Progenitor cell of endocrine pancreas (in vitro differentiated cells): ENCODE data around the gene HNRNPU. TPM values are rescaled to one million over a fixed set of nuclear protein-coding genes. Genes with fewer than 3 reads are reported as not detected.

Source experiments
- DNase-seq: peaks from one replicate; pipeline ENCODE4 v3.0.0; 2021; ENCODE audit warnings: low spot score; ENCODE audit not compliant: unreplicated experiment
- H3K27ac Mint-ChIP-seq: 2 replicates; pipeline ENCODE4 v1.8.0; 2021; ENCODE audit warnings: mild to moderate bottlenecking, moderate library complexity, mixed read lengths
- H3K27me3 Mint-ChIP-seq: 2 replicates; pipeline ENCODE4 v1.8.0; 2021; ENCODE audit warnings: mixed read lengths
- H3K36me3 Mint-ChIP-seq: 2 replicates; pipeline ENCODE4 v1.8.0; 2022; ENCODE audit warnings: mixed read lengths; ENCODE audit not compliant: insufficient read depth
- H3K4me1 Mint-ChIP-seq: 2 replicates; pipeline ENCODE4 v1.8.0; 2021; ENCODE audit warnings: low read depth, mixed read lengths
- H3K4me3 Mint-ChIP-seq: 2 replicates; pipeline ENCODE4 v1.8.0; 2021; ENCODE audit warnings: low read depth, mild to moderate bottlenecking, moderate library complexity, mixed read lengths
- H3K9me3 Mint-ChIP-seq: 2 replicates; pipeline ENCODE4 v1.8.0; 2021; ENCODE audit warnings: low read depth, mixed read lengths
- CTCF ChIP-seq: fragments of 200-600 bp; sonication (generic); IDR thresholded peaks from one replicate; pipeline ENCODE4 v1.5.0; 2021; ENCODE audit warnings: antibody characterized with exemption, mild to moderate bottlenecking; ENCODE audit not compliant: unreplicated experiment
- total RNA-seq: library from RNA; stranded (reverse); gene quantifications from 2 replicates; pipeline ENCODE4 v1.2.1, GENCODE V29; 2021

HNRNPU gene
- total RNA-seq, 1 donor from 2014 or later: 526 TPM

- peaks cover 25% of the 10 kb centered on the region for H3K4me1 Mint-ChIP-seq
- H3K36me3 Mint-ChIP-seq: peaks cover 30% of the 10 kb centered on the region
- peak overlapping the region; percentile 62 for H3K27ac Mint-ChIP-seq
- DNase-seq: no peak
- no peaks in the 10 kb centered on the region for H3K9me3 Mint-ChIP-seq
- H3K4me3 Mint-ChIP-seq: no peak overlapping the region
- H3K27me3 Mint-ChIP-seq: no peaks in the 10 kb centered on the region
- no peak for TF ChIP-seq CTCF
These were observed 21.0 kb downstream of the HNRNPU start for GRCh38 chr1:244843148-244843978.

GRCh38 chr1:244841273-244841927, 22.9 kb downstream of the HNRNPU start:
- Mint-ChIP-seq H3K4me1 (peaks cover 43% of the 10 kb centered on the region), H3K27me3 (no peaks in the 10 kb centered on the region), H3K27ac (peak overlapping the region; percentile 9), H3K9me3 (no peaks in the 10 kb centered on the region), H3K36me3 (peaks cover 34% of the 10 kb centered on the region), H3K4me3 (no peak overlapping the region)
- DNase-seq: no peak
- no peak for TF ChIP-seq CTCF

- no peaks in the 10 kb centered on the region for H3K9me3 Mint-ChIP-seq
- peak overlapping the region; percentile 65 for H3K27ac Mint-ChIP-seq
- H3K4me3 Mint-ChIP-seq: no peak overlapping the region
- no peaks in the 10 kb centered on the region for H3K27me3 Mint-ChIP-seq
- H3K4me1 Mint-ChIP-seq: peaks cover 45% of the 10 kb centered on the region
- H3K36me3 Mint-ChIP-seq: peaks cover 29% of the 10 kb centered on the region
- no peak for DNase-seq
- TF ChIP-seq CTCF: no peak
These were observed 24.0 kb downstream of the HNRNPU start for GRCh38 chr1:244840219-244840794.

- no peak for TF ChIP-seq CTCF
- Mint-ChIP-seq H3K27me3 (no peaks in the 10 kb centered on the region), H3K4me3 (no peak overlapping the region), H3K9me3 (no peaks in the 10 kb centered on the region), H3K27ac (no peak overlapping the region), H3K4me1 (peaks cover 45% of the 10 kb centered on the region), H3K36me3 (peaks cover 29% of the 10 kb centered on the region)
- DNase-seq: no peak
These were observed 24.7 kb downstream of the HNRNPU start for GRCh38 chr1:244839656-244840055.

- H3K4me1 Mint-ChIP-seq: peaks cover 46% of the 10 kb centered on the region
- peaks cover 25% of the 10 kb centered on the region for H3K36me3 Mint-ChIP-seq
- no peak for TF ChIP-seq CTCF
- H3K9me3 Mint-ChIP-seq: no peaks in the 10 kb centered on the region
- peak overlapping the region; percentile 75 for H3K27ac Mint-ChIP-seq
- no peak for DNase-seq
- H3K4me3 Mint-ChIP-seq: peak overlapping the region; percentile 52
- no peaks in the 10 kb centered on the region for H3K27me3 Mint-ChIP-seq
These were observed 26.6 kb downstream of the HNRNPU start for GRCh38 chr1:244837597-244838258.
